HCT116 (cell line): ENCODE data around the gene GPD2. TPM values are rescaled to one million over a fixed set of nuclear protein-coding genes. Genes with fewer than 3 reads are reported as not detected.

Experiments
- ATAC-seq: fragments of 200-7000 bp; cut with Tn5 transposase; 2 replicates; pipeline ENCODE4 v1.9.1; 2020; ENCODE audit warnings: mild to moderate bottlenecking, moderate library complexity
- BruUV-seq: library from RNA; stranded (reverse); fragments of 400-500 nt; replicated peaks from 2 replicates; lab custom pipeline; 2021; lab: Mats Ljungman, UMichigan
- CTCF ChIA-PET: fragments of 300-600 bp; sonication (Branson Sonifier 250); formaldehyde crosslinking; loops from one replicate; lab custom pipeline; 2021; ENCODE audit warnings: antibody characterized with exemption; lab: Charles Lee
- POLR2A ChIA-PET: fragments of 300-600, 350-600 bp; sonication (Branson Sonifier 250); formaldehyde crosslinking; loops from one replicate; lab custom pipeline; 2021; ENCODE audit warnings: antibody characterized with exemption; lab: Charles Lee
- RAD21 ChIA-PET, 2 experiments: fragments of 300-600 bp; sonication (Branson Sonifier 250); formaldehyde crosslinking; loops; one replicate each; lab custom pipeline; 2023; ENCODE audit warnings: low total read pairs in 2 of 2; ENCODE audit not compliant: uncharacterized antibody in 2 of 2, unreplicated experiment in 2 of 2, low non-redundant PET in 1 of 2; lab: Charles Lee
- DNase-seq: peaks from one replicate; pipeline ENCODE4 v3.0.0-alpha.2; 2010; ENCODE audit warnings: low read depth, low spot score
- H2AFZ ChIP-seq: fragments of 200-600 bp; shearing (Covaris generic), sonication (generic); 2 replicates; pipeline ENCODE4 v1.6.1; 2017; ENCODE audit warnings: low read depth, mixed run types, mixed read lengths, antibody characterized with exemption, low read length; ENCODE audit not compliant: poor library complexity, severe bottlenecking
- H3K27ac ChIP-seq: 2 replicates; pipeline ENCODE4 v1.5.1; 2012; ENCODE audit warnings: low read depth, low read length
- H3K27me3 ChIP-seq: fragments of 200-600 bp; sonication (generic); 2 replicates; pipeline ENCODE4 v1.6.1; 2016; ENCODE audit warnings: mixed run types, low read length, mixed read lengths; ENCODE audit not compliant: insufficient read depth
- H3K36me3 ChIP-seq, 2 experiments: fragments of 200-500 bp in 1 of 2; fragments of 200-600 bp in 1 of 2; sonication (Bioruptor generic) in 1 of 2; sonication (generic) in 1 of 2; 2 replicates each; pipeline versions ENCODE4 v1.5.1 to v1.6.1; 2014 to 2016; ENCODE audit warnings: low read length in 2 of 2, inconsistent platforms in 1 of 2, mixed read lengths in 1 of 2, mixed run types in 1 of 2; ENCODE audit not compliant: insufficient read depth in 2 of 2, control insufficient read depth in 1 of 2
- H3K4me1 ChIP-seq, 2 experiments: fragments of 200-600 bp in 1 of 2; sonication (generic) in 1 of 2; 2 replicates each; pipeline versions ENCODE4 v1.5.1 to v1.6.1; 2012 to 2017; ENCODE audit warnings: low read length in 2 of 2, inconsistent platforms in 1 of 2, mild to moderate bottlenecking in 1 of 2, mixed read lengths in 1 of 2, mixed run types in 1 of 2, moderate library complexity in 1 of 2; ENCODE audit not compliant: insufficient read depth in 2 of 2, control insufficient read depth in 1 of 2
- H3K4me2 ChIP-seq: fragments of 200-600 bp; sonication (generic); 2 replicates; pipeline ENCODE4 v1.6.1; 2017; ENCODE audit warnings: mixed run types, low read length, mixed read lengths
- H3K4me3 ChIP-seq, 2 experiments: fragments of 200-600 bp in 1 of 2; sonication (generic) in 1 of 2; replicated peaks in 1 of 2; 2 replicates each; pipeline ENCODE4 v1.5.1; 2011 to 2016; ENCODE audit warnings: low read length in 2 of 2, control low read depth in 1 of 2, low read depth in 1 of 2, mild to moderate bottlenecking in 1 of 2, mixed read lengths in 1 of 2, mixed run types in 1 of 2
- H3K79me2 ChIP-seq: fragments of 200-600 bp; sonication (generic); 2 replicates; pipeline ENCODE4 v1.6.1; 2017; ENCODE audit warnings: mild to moderate bottlenecking, mixed run types, low read length, moderate library complexity, mixed read lengths; ENCODE audit not compliant: insufficient read depth
- H3K9ac ChIP-seq: fragments of 200-600 bp; sonication (generic); 2 replicates; pipeline ENCODE4 v1.6.1; 2016; ENCODE audit warnings: low read length, mixed read lengths
- H3K9me2 ChIP-seq: fragments of 200-600 bp; sonication (generic), shearing (Covaris generic); 2 replicates; pipeline ENCODE4 v1.6.1; 2017; ENCODE audit warnings: mixed run types, mild to moderate bottlenecking, moderate library complexity; ENCODE audit not compliant: insufficient read depth
- H3K9me3 ChIP-seq, 2 experiments: fragments of 200-500 bp in 1 of 2; fragments of 200-600 bp in 1 of 2; sonication (Bioruptor generic) in 1 of 2; sonication (generic) in 1 of 2; 2 replicates each; pipeline ENCODE4 v1.6.1; 2014 to 2017; ENCODE audit warnings: low read length in 2 of 2, mixed read lengths in 2 of 2, inconsistent platforms in 1 of 2, low read depth in 1 of 2, mild to moderate bottlenecking in 1 of 2, mixed run types in 1 of 2, moderate library complexity in 1 of 2; ENCODE audit not compliant: control insufficient read depth in 1 of 2, insufficient read depth in 1 of 2
- H4K20me1 ChIP-seq: fragments of 200-600 bp; sonication (generic), shearing (Covaris generic); 2 replicates; pipeline ENCODE4 v1.6.1; 2017; ENCODE audit warnings: mixed run types, mild to moderate bottlenecking, moderate library complexity; ENCODE audit not compliant: insufficient read depth
- CBX3 ChIP-seq: IDR thresholded peaks from 2 replicates; pipeline ENCODE4 v1.6.1; 2012; ENCODE audit warnings: low read depth
- EGR1 ChIP-seq: IDR thresholded peaks from 2 replicates; pipeline ENCODE4 v1.6.1; 2012; ENCODE audit warnings: low read depth
- EZH2 ChIP-seq: fragments of 200-600 bp; sonication (generic); IDR thresholded peaks from 2 replicates; pipeline ENCODE4 v1.6.1; 2017; ENCODE audit warnings: antibody characterized with exemption, mixed run types
- EZH2phosphoT487 ChIP-seq: fragments of 200-600 bp; IDR thresholded peaks from 2 replicates; pipeline ENCODE4 v1.6.1; 2018; ENCODE audit warnings: antibody characterized with exemption, borderline replicate concordance
- FOSL1 ChIP-seq: IDR thresholded peaks from 2 replicates; pipeline ENCODE4 v1.6.1; 2012; ENCODE audit warnings: low read depth
- JUND ChIP-seq: IDR thresholded peaks from 2 replicates; pipeline ENCODE4 v1.6.1; 2012
- POLR2A ChIP-seq: IDR thresholded peaks from 2 replicates; pipeline ENCODE4 v1.7.0; 2011; ENCODE audit warnings: borderline replicate concordance; ENCODE audit not compliant: insufficient read depth, insufficient read length; ENCODE audit errors: extremely low read depth
- SP1 ChIP-seq: IDR thresholded peaks from 2 replicates; pipeline ENCODE4 v1.6.1; 2012; ENCODE audit warnings: low read depth
- SRF ChIP-seq: IDR thresholded peaks from 2 replicates; pipeline ENCODE4 v1.6.1; 2012; ENCODE audit warnings: low read depth
- YY1 ChIP-seq: IDR thresholded peaks from 2 replicates; pipeline ENCODE4 v1.6.1; 2011; ENCODE audit warnings: low read length, low read depth, moderate library complexity, mild to moderate bottlenecking; ENCODE audit not compliant: insufficient replicate concordance; ENCODE audit errors: extremely low read depth
- ZNF274 ChIP-seq: fragments of 200-500 bp; sonication (Bioruptor generic); IDR thresholded peaks from 2 replicates; pipeline ENCODE4 v1.6.1; 2014; ENCODE audit warnings: mild to moderate bottlenecking, low read depth, low read length, inconsistent platforms
- intact Hi-C: fragments of 100-400 bp; cut with micrococcal nuclease; formaldehyde crosslinking; loops from 2 replicates; pipeline ENCODE4 v1.10.0; 2022
- total RNA-seq: library from RNA; stranded (reverse); gene quantifications from one replicate; pipeline ENCODE4 v1.2.1, GENCODE V29; 2021; ENCODE audit not compliant: unreplicated experiment
- TF ChIP-seq, protein P1 (sequence below): IDR thresholded peaks from 2 replicates; pipeline ENCODE4 v1.6.1; 2012
- TF ChIP-seq, protein P2 (sequence below): IDR thresholded peaks from 2 replicates; pipeline ENCODE4 v1.6.1; 2011; ENCODE audit warnings: mild to moderate bottlenecking, low read length, moderate library complexity; ENCODE audit not compliant: insufficient replicate concordance; ENCODE audit errors: extremely low read depth
- TF ChIP-seq, protein P3 (sequence below): IDR thresholded peaks from 2 replicates; pipeline ENCODE4 v1.6.1; 2012; ENCODE audit warnings: low read depth

GPD2 gene
- total RNA-seq, 1 experiment from 2014 or later = 80.7 TPM

DNA sequence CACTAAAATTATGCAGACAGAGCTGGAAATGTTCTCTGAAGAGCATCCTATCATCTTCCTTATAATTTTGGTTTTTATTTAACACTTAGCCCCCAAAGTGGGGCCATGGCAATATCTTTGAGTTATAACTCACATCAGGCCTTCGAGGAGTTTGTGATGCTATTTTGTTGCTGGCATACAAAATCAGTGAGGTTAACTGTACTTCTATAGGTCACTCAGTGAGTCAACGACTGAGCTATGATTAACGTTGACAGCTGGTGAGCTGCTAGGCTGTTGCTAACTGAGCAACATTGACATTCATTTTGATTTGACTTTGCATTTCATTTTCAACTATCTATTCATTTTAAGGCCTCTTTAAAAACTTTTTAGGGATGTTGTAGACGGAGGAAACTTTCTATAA is 50.0 kb downstream of the GPD2 start:
- no peak for DNase-seq
- CTCF ChIA-PET = no interaction called here
- H3K4me3 ChIP-seq = no peak overlapping the region
- H4K20me1 ChIP-seq = no peaks in the 10 kb centered on the region
- BruUV-seq = no TSS peak
- no peak overlapping the region for H3K9ac ChIP-seq
- H3K9me2 ChIP-seq = no peaks in the 10 kb centered on the region
- ATAC-seq = no peak
- POLR2A ChIA-PET = no interaction called here
- RAD21 ChIA-PET = no interaction called here
- no peaks in the 10 kb centered on the region for H3K9me3 ChIP-seq
- no peaks in the 10 kb centered on the region for H3K36me3 ChIP-seq
- no peaks in the 10 kb centered on the region for H3K27me3 ChIP-seq
- H2AFZ ChIP-seq = no peak overlapping the region
- no peak for TF ChIP-seq SRF
- no peak for TF ChIP-seq SP1
- no peak for TF ChIP-seq EZH2
- no peak for TF ChIP-seq YY1
- TF ChIP-seq JUND = no peak
- no peak for TF ChIP-seq CBX3
- no peak for TF ChIP-seq FOSL1
- no peak for TF ChIP-seq EZH2phosphoT487
- TF ChIP-seq, protein P1, sequence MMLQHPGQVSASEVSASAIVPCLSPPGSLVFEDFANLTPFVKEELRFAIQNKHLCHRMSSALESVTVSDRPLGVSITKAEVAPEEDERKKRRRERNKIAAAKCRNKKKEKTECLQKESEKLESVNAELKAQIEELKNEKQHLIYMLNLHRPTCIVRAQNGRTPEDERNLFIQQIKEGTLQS = no peak
- no peak for TF ChIP-seq POLR2A
- no peak for TF ChIP-seq ZNF274
- TF ChIP-seq EGR1 = no peak
- TF ChIP-seq, protein P2, sequence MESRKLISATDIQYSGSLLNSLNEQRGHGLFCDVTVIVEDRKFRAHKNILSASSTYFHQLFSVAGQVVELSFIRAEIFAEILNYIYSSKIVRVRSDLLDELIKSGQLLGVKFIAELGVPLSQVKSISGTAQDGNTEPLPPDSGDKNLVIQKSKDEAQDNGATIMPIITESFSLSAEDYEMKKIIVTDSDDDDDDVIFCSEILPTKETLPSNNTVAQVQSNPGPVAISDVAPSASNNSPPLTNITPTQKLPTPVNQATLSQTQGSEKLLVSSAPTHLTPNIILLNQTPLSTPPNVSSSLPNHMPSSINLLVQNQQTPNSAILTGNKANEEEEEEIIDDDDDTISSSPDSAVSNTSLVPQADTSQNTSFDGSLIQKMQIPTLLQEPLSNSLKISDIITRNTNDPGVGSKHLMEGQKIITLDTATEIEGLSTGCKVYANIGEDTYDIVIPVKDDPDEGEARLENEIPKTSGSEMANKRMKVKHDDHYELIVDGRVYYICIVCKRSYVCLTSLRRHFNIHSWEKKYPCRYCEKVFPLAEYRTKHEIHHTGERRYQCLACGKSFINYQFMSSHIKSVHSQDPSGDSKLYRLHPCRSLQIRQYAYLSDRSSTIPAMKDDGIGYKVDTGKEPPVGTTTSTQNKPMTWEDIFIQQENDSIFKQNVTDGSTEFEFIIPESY = no peak
- TF ChIP-seq, protein P3, sequence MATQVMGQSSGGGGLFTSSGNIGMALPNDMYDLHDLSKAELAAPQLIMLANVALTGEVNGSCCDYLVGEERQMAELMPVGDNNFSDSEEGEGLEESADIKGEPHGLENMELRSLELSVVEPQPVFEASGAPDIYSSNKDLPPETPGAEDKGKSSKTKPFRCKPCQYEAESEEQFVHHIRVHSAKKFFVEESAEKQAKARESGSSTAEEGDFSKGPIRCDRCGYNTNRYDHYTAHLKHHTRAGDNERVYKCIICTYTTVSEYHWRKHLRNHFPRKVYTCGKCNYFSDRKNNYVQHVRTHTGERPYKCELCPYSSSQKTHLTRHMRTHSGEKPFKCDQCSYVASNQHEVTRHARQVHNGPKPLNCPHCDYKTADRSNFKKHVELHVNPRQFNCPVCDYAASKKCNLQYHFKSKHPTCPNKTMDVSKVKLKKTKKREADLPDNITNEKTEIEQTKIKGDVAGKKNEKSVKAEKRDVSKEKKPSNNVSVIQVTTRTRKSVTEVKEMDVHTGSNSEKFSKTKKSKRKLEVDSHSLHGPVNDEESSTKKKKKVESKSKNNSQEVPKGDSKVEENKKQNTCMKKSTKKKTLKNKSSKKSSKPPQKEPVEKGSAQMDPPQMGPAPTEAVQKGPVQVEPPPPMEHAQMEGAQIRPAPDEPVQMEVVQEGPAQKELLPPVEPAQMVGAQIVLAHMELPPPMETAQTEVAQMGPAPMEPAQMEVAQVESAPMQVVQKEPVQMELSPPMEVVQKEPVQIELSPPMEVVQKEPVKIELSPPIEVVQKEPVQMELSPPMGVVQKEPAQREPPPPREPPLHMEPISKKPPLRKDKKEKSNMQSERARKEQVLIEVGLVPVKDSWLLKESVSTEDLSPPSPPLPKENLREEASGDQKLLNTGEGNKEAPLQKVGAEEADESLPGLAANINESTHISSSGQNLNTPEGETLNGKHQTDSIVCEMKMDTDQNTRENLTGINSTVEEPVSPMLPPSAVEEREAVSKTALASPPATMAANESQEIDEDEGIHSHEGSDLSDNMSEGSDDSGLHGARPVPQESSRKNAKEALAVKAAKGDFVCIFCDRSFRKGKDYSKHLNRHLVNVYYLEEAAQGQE = no peak
- TF ChIP-seq, all 23 proteins: peak for 0
- Histone ChIP-seq H3K27ac (no peak overlapping the region), H3K4me2 (no peak overlapping the region), H3K4me1 (no peaks in the 10 kb centered on the region), H3K79me2 (peaks cover 33% of the 10 kb centered on the region)
- intact Hi-C loops = no loop called here
